DOHH2 (cell line): ENCODE results near the gene ZNF346.
A peak's percentile ranks its signal among the peaks of the same experiment; 100 is the strongest.
"Not testable (repeated sequence)": the region's sequence is repeated elsewhere in the genome, so short reads cannot be mapped to it uniquely, and the experiment has no call there.

Experiments
- H3F3A ChIP-seq: fragments of 200-600 bp; sonication (generic), shearing (Covaris generic); 2 replicates; pipeline ENCODE4 v1.6.0; 2016; ENCODE audit warnings: antibody characterized with exemption, mild to moderate bottlenecking; ENCODE audit not compliant: control insufficient read depth, insufficient read depth
- H3K27ac ChIP-seq: fragments of 200-600 bp; sonication (generic); 2 replicates; pipeline ENCODE4 v1.5.1; 2014; ENCODE audit warnings: low read depth, mild to moderate bottlenecking, low read length, moderate library complexity
- H3K27me3 ChIP-seq: fragments of 200-600 bp; sonication (generic); 2 replicates; pipeline ENCODE4 v1.6.1; 2014; ENCODE audit warnings: mild to moderate bottlenecking, low read length, mixed read lengths; ENCODE audit not compliant: control insufficient read depth
- H3K36me3 ChIP-seq: fragments of 200-600 bp; sonication (generic); 2 replicates; pipeline ENCODE4 v1.6.1; 2014; ENCODE audit warnings: mild to moderate bottlenecking, low read length, moderate library complexity, mixed read lengths; ENCODE audit not compliant: control insufficient read depth
- H3K4me1 ChIP-seq: fragments of 200-600 bp; sonication (generic); 2 replicates; pipeline ENCODE4 v1.6.1; 2014; ENCODE audit warnings: mild to moderate bottlenecking, low read length, mixed read lengths; ENCODE audit not compliant: control insufficient read depth
- H3K4me2 ChIP-seq: fragments of 200-600 bp; sonication (generic); 2 replicates; pipeline ENCODE4 v1.6.0; 2014; ENCODE audit warnings: mild to moderate bottlenecking, low read length, moderate library complexity
- H3K4me3 ChIP-seq: fragments of 200-600 bp; sonication (generic); 2 replicates; pipeline ENCODE4 v1.5.1; 2014; ENCODE audit warnings: mild to moderate bottlenecking, low read length, mixed read lengths
- H3K79me2 ChIP-seq: fragments of 200-600 bp; sonication (generic); 2 replicates; pipeline ENCODE4 v1.6.1; 2014; ENCODE audit warnings: mild to moderate bottlenecking, low read length, mixed read lengths; ENCODE audit not compliant: control insufficient read depth
- H3K9me2 ChIP-seq: fragments of 200-600 bp; sonication (generic); replicated peaks from 2 replicates; pipeline ENCODE4 v1.6.1; 2014; ENCODE audit warnings: mild to moderate bottlenecking, low read length, mixed read lengths; ENCODE audit not compliant: control insufficient read depth
- H3K9me3 ChIP-seq: fragments of 200-600 bp; sonication (generic); 2 replicates; pipeline ENCODE4 v1.6.1; 2014; ENCODE audit warnings: antibody characterized with exemption, low read length, mixed read lengths; ENCODE audit not compliant: control insufficient read depth, insufficient read depth
- H4K20me1 ChIP-seq: fragments of 200-600 bp; sonication (generic); 2 replicates; pipeline ENCODE4 v1.6.0; 2014; ENCODE audit warnings: low read depth, mild to moderate bottlenecking, antibody characterized with exemption, low read length, moderate library complexity; ENCODE audit not compliant: control insufficient read depth, insufficient read depth
- CTCF ChIP-seq: fragments of 200-600 bp; sonication (generic); IDR thresholded peaks from one replicate; pipeline ENCODE4 v1.5.1; 2014; ENCODE audit warnings: antibody characterized with exemption, mild to moderate bottlenecking, low read depth, low read length; ENCODE audit not compliant: poor library complexity, severe bottlenecking
- EZH2phosphoT487 ChIP-seq: fragments of 200-600 bp; sonication (generic); IDR thresholded peaks from 2 replicates; pipeline ENCODE4 v1.6.1; 2017; ENCODE audit warnings: borderline replicate concordance, mild to moderate bottlenecking, antibody characterized with exemption, low read length, moderate library complexity, mixed read lengths

ZNF346 gene

GRCh38 chr5:177022386-177023302 is at the start of gene ZNF346:
ZNF346 (plus strand) TSS chr5:177022696; CDS start chr5:177022739, 43 bp downstream.
- Histone ChIP-seq H3K4me2 (peak within 1 kb of the TSS; percentile 92), H3K4me3 (peak within 1 kb of the TSS; percentile 83), H3K27ac (peak within 1 kb of the TSS; percentile 54), H3K9me2 (no peaks in the 10 kb centered on the region), H4K20me1 (no peaks in the 10 kb centered on the region), H3K36me3 (peaks cover 28% of the 10 kb centered on the region), H3K27me3 (no peaks in the 10 kb centered on the region), H3K4me1 (peaks cover 31% of the 10 kb centered on the region), H3K9me3 (no peaks in the 10 kb centered on the region), H3F3A (no peaks in the 10 kb centered on the region), H3K79me2 (peaks cover 66% of the 10 kb centered on the region)
- no peak for TF ChIP-seq EZH2phosphoT487
- peak; percentile 69 for TF ChIP-seq CTCF

- peaks cover 3% of the 10 kb centered on the region; the same call in 1 of the 2 replicates for H4K20me1 ChIP-seq
- peaks cover 15% of the 10 kb centered on the region for H3K4me1 ChIP-seq
- no peak overlapping the region for H3K27ac ChIP-seq
- H3K9me3 ChIP-seq = no peaks in the 10 kb centered on the region
- H3K36me3 ChIP-seq = peaks cover 65% of the 10 kb centered on the region
- no peak overlapping the region for H3K4me3 ChIP-seq
- H3F3A ChIP-seq = peaks cover 5% of the 10 kb centered on the region; the same call in 1 of the 2 replicates
- peaks cover 85% of the 10 kb centered on the region for H3K79me2 ChIP-seq
- no peaks in the 10 kb centered on the region for H3K9me2 ChIP-seq
- no peak overlapping the region for H3K4me2 ChIP-seq
- H3K27me3 ChIP-seq = no peaks in the 10 kb centered on the region
- no peak for TF ChIP-seq CTCF
These were observed 42.8 kb upstream of the ZNF346 start for GRCh38 chr5:176979669-176980068.

- Histone ChIP-seq H4K20me1 (peaks cover 3% of the 10 kb centered on the region; the same call in 1 of the 2 replicates), H3K27ac (no peak overlapping the region)
These were observed 41.7 kb upstream of the ZNF346 start for GRCh38 chr5:176980818-176981217.

GRCh38 chr5:176983112-176983511 is 39.4 kb upstream of the ZNF346 start:
- Histone ChIP-seq H3K4me1 (peaks cover 50% of the 10 kb centered on the region), H3K79me2 (peaks cover 96% of the 10 kb centered on the region), H3K36me3 (peaks cover 50% of the 10 kb centered on the region), H3F3A (peaks cover 17% of the 10 kb centered on the region)
- not testable (repeated sequence) for H3K27me3 ChIP-seq, H3K27ac ChIP-seq, H4K20me1 ChIP-seq, H3K9me2 ChIP-seq, H3K4me3 ChIP-seq, H3K4me2 ChIP-seq, H3K9me3 ChIP-seq

More at GRCh38 chr5:176980818-176981217, 41.7 kb upstream of the ZNF346 start:
- Histone ChIP-seq H3K4me2 (no peak overlapping the region), H3K9me3 (no peaks in the 10 kb centered on the region), H3K79me2 (peaks cover 89% of the 10 kb centered on the region), H3F3A (peaks cover 4% of the 10 kb centered on the region; the same call in 1 of the 2 replicates), H3K4me3 (no peak overlapping the region), H3K4me1 (peaks cover 27% of the 10 kb centered on the region), H3K36me3 (peaks cover 54% of the 10 kb centered on the region), H3K27me3 (no peaks in the 10 kb centered on the region), H3K9me2 (no peaks in the 10 kb centered on the region)
- TF ChIP-seq CTCF = no peak

- H3K4me2 ChIP-seq, H3K4me3 ChIP-seq, H3K9me3 ChIP-seq, H3K9me2 ChIP-seq, H3K27me3 ChIP-seq, H4K20me1 ChIP-seq, H3K27ac ChIP-seq: not testable (repeated sequence)
- peaks cover 20% of the 10 kb centered on the region for H3F3A ChIP-seq
- H3K79me2 ChIP-seq = peaks cover 98% of the 10 kb centered on the region
- H3K4me1 ChIP-seq = peaks cover 55% of the 10 kb centered on the region
- H3K36me3 ChIP-seq = peaks cover 52% of the 10 kb centered on the region
These were observed 38.9 kb upstream of the ZNF346 start for GRCh38 chr5:176983593-176983992.

GRCh38 chr5:176984176-176984575 is 38.3 kb upstream of the ZNF346 start:
- Histone ChIP-seq H3K4me1 (peaks cover 60% of the 10 kb centered on the region), H3F3A (peaks cover 24% of the 10 kb centered on the region), H3K36me3 (peaks cover 46% of the 10 kb centered on the region), H3K79me2 (peaks cover 98% of the 10 kb centered on the region)
- H3K27ac ChIP-seq, H3K27me3 ChIP-seq, H3K9me2 ChIP-seq, H4K20me1 ChIP-seq, H3K4me3 ChIP-seq, H3K9me3 ChIP-seq, H3K4me2 ChIP-seq: not testable (repeated sequence)
